WI38 (cell line): ENCODE data around the gene BCL11A.

Source experiments
- H3K4me3 ChIP-seq: 2 replicates; pipeline ENCODE4 v1.5.1; 2011; ENCODE audit warnings: low read depth, mild to moderate bottlenecking, control low read depth, low read length
- CTCF ChIP-seq: IDR thresholded peaks from 2 replicates; pipeline ENCODE4 v1.5.1; 2012; ENCODE audit warnings: low read depth, mild to moderate bottlenecking, control low read depth, low read length

The BCL11A gene

GRCh38 chr2:60456115-60456770, 97.2 kb downstream of the BCL11A start:
- TF ChIP-seq CTCF, result no peak
- H3K4me3 ChIP-seq, result no peak overlapping the region

GRCh38 chr2:60453872-60454271, 99.6 kb downstream of the BCL11A start:
- H3K4me3 ChIP-seq, result no peak overlapping the region
- TF ChIP-seq CTCF, result no peak

- no peak for TF ChIP-seq CTCF
Observed at GRCh38 chr2:60453301-60453700, 100.2 kb downstream of the BCL11A start.

GRCh38 chr2:60450488-60450887, 103.0 kb downstream of the BCL11A start:
- TF ChIP-seq CTCF, result no peak
- no peak overlapping the region for H3K4me3 ChIP-seq

More at GRCh38 chr2:60453301-60453700, 100.2 kb downstream of the BCL11A start:
- no peak overlapping the region for H3K4me3 ChIP-seq

GRCh38 chr2:60447943-60448342, 105.5 kb downstream of the BCL11A start:
- H3K4me3 ChIP-seq, result no peak overlapping the region
- no peak for TF ChIP-seq CTCF

- no peak for TF ChIP-seq CTCF
Observed at GRCh38 chr2:60446413-60447267, 106.8 kb downstream of the BCL11A start.

GRCh38 chr2:60445684-60446179, 107.7 kb downstream of the BCL11A start:
- no peak overlapping the region for H3K4me3 ChIP-seq
- TF ChIP-seq CTCF, result no peak

More at GRCh38 chr2:60446413-60447267, 106.8 kb downstream of the BCL11A start:
- H3K4me3 ChIP-seq, result no peak overlapping the region
